HG03095 (cell line): ENCODE results near the gene SENP2.
"Not testable (repeated sequence)": the region's sequence is repeated elsewhere in the genome, so short reads cannot be mapped to it uniquely, and the experiment has no call there.

ENCODE experiments used
- ATAC-seq: cut with Tn5 transposase; IDR thresholded peaks from one replicate; pipeline ENCODE4 v1.9.1; 2021; ENCODE audit warnings: moderate library complexity; ENCODE audit not compliant: unreplicated experiment

The SENP2 gene

GRCh38 chr3:185585518-185585858 is 607 bp upstream of the SENP2 start:
- no peak for ATAC-seq

GRCh38 chr3:185586686-185587039 is 568 bp downstream of the SENP2 start:
- no peak for ATAC-seq

- ATAC-seq = no peak
These were observed 8.0 kb downstream of the SENP2 start for GRCh38 chr3:185594073-185594472.

- ATAC-seq = no peak
These were observed 9.4 kb downstream of the SENP2 start for GRCh38 chr3:185595526-185595925.

- no peak for ATAC-seq
These were observed 19.5 kb downstream of the SENP2 start for GRCh38 chr3:185605566-185605965.

GRCh38 chr3:185606196-185606595 is 20.1 kb downstream of the SENP2 start:
- no peak for ATAC-seq

GRCh38 chr3:185613016-185613415 is 26.9 kb downstream of the SENP2 start:
- no peak for ATAC-seq

GRCh38 chr3:185623939-185624665 is 38.0 kb downstream of the SENP2 start:
- no peak for ATAC-seq

GRCh38 chr3:185625784-185626183 is 39.7 kb downstream of the SENP2 start:
- ATAC-seq = no peak

GRCh38 chr3:185629554-185630181 is 43.6 kb downstream of the SENP2 start:
- ATAC-seq = no peak

GRCh38 chr3:185630182-185630622 is 44.1 kb downstream of the SENP2 start:
- no peak for ATAC-seq

GRCh38 chr3:185631108-185631507 is 45.0 kb downstream of the SENP2 start:
- ATAC-seq = no peak

GRCh38 chr3:185631508-185632206 is 45.6 kb downstream of the SENP2 start:
- ATAC-seq = no peak

GRCh38 chr3:185632996-185633395 is 46.9 kb downstream of the SENP2 start:
- ATAC-seq = no peak

- ATAC-seq = no peak
These were observed 51.3 kb downstream of the SENP2 start for GRCh38 chr3:185637388-185637787.

- not testable (repeated sequence) for ATAC-seq
These were observed 52.6 kb downstream of the SENP2 start for GRCh38 chr3:185638651-185639050.

GRCh38 chr3:185639632-185640206 is 53.6 kb downstream of the SENP2 start:
- no peak for ATAC-seq

- ATAC-seq = no peak
These were observed 54.2 kb downstream of the SENP2 start for GRCh38 chr3:185640308-185640707.

- ATAC-seq = not testable (repeated sequence)
These were observed 59.1 kb downstream of the SENP2 start for GRCh38 chr3:185645191-185645590.

GRCh38 chr3:185645596-185646381 is 59.7 kb downstream of the SENP2 start:
- no peak for ATAC-seq
